LNCAP (cell line): ENCODE measurements around the gene KEL.

Experiments
- CTCF ChIP-seq: fragments of 450-650 bp; IDR thresholded peaks from 2 replicates; pipeline ENCODE4 v1.5.1; 2017; ENCODE audit warnings: mild to moderate bottlenecking

The KEL gene

GRCh38 chr7:142894985-142895593 is 67.1 kb downstream of the KEL start:
- no peak for TF ChIP-seq CTCF

GRCh38 chr7:142894112-142894984 is 67.8 kb downstream of the KEL start:
- no peak for TF ChIP-seq CTCF

GRCh38 chr7:142892951-142893350 is 69.2 kb downstream of the KEL start:
- no peak for TF ChIP-seq CTCF

- TF ChIP-seq CTCF: no peak
Measured at GRCh38 chr7:142891490-142892082, 70.6 kb downstream of the KEL start.
